ENCODE data around the gene CARD11.
"Not testable (repeated sequence)": the region's sequence is repeated elsewhere in the genome, so short reads cannot be mapped to it uniquely, and the experiment has no call there.

The CARD11 gene

DNA sequence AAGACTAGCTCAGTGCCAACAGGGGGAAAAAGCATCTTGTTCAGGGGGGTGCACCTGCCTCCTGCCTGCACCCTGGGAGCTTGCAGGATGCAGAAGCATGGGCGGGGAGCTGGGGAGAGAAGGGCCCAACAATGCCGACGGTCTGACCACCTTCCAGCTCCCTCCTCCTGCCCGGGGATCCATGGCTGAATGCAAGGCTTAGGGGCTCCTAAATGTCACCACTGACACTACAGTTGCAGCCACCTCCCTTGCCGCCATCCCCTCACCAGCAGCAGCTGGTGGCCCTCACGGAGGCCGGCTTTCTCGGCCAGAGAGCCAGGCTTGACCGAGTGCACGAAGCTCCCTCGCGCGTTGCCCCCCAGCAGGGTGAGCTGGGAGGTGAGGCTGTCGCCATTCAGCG lies 120.8 kb downstream of the CARD11 start:
- DNase-seq: no peak

DNA sequence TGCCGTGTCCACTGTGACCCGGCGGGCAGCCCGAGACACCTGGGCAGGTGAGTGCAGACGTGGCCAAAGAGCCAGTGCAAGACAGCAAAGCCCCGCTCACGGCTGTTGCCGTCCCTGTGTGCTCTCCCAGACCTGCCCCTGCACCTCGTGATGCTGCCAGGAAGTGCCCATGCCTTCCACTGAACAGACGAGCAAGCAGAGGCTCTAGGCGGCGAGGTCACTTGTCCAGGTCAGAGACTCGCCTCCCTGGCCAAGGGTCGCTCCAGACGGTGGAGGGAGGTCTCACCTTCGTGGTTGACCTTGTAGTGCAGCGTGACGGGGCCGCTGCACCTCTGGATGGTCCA lies 121.3 kb downstream of the CARD11 start:
- DNase-seq: no peak

DNA sequence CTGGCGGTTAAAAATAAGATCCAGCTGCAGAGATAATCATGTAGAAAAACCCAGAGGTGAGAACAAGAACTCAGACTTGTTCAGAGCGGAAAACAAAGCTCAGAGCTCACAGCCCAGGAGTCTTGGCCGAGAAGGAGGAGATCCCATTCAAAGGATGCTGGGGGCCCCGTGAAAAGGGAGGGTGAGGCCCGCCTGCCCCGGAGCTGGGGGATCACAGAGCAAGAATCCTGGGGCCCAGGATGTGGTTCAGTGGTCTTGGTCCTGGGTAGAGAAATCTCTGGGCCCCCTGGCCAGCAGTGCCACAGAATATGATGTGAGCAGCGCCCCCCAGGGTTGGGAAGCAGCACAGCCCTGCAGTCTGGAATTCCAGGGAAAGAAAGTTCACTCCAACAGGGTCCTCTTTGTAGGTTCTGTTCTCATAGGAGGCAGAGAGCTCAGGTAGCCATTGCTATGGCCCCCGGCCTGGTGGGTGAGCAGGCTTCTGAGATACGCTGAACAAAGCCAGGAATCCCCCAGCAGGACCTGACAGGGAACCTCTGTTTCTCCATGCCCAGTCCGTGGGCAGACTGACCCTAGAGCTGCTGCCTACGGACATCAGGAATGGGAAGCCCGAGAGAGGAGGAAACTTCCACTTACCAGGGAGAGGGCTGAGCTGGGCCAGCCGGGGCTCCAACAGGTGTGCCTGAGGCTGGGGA lies 121.9 kb downstream of the CARD11 start:
- no peak for DNase-seq

DNA sequence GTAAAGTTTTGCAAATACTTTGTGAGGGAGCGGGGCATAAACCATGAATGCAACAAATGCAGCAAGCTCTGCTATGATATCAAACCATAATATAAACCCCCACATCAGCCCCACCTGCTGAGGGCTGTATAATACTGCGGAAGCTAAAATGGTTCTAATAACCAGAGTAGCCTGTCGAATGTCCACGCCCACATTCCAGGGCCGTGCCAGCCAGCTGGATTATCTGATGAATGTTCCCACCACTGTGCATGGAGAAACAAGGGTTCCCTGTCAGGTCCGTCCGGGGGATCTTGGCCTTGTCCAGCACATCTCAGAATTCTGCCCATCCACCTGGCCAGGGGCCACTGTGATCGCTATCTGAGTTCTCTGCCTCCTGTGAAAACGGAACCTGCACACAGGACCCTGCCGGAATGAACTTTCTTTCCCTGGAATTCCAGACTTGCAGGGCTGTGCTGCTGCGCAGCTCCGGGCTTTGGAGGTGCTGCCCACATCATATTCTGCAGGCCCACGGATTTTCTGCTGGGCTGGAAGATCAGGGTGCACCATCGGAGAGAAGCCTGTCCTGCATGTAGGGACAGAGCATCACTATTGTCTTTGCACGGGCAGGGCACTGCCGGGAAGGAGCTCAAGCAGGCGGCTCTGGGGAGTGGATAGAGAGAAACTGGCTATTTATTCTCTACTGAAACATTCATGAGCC lies 122.6 kb downstream of the CARD11 start:
- DNase-seq: no peak

DNA sequence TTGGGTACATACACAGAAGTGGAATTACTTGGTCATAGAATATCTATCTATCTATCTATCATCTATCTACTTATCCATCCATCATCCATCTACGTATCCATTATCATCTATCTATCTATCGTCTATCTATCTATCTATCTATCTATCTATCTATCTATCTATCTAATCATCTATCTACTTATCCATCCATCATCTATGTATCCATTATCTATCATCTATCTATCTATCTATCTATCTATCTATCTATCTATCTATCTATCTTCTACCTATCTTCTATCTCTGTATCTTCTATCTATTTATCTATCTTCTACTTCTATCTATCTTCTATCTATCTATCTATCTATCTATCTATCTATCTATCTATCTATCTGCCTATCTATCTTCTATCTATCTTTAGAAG lies 123.2 kb downstream of the CARD11 start:
- not testable (repeated sequence) for DNase-seq

DNA sequence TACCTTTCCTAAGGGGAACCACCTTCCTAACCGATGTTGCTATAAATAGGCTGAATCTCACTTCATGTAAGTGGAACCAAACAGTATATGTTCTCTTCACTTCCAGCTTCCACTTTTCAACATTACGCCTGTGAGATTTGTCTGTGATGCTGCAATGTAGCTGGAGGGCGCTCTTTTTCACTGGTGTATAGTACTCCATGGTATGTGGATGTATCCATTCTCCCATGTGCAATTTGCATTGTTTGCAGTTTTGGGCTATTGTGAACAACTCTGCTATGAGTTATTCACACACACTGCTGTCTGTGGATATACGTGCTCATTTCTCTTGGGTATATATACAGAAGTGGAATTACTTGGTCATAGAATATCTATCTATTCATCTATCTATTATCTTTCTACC lies 123.6 kb downstream of the CARD11 start:
- DNase-seq: no peak

DNA sequence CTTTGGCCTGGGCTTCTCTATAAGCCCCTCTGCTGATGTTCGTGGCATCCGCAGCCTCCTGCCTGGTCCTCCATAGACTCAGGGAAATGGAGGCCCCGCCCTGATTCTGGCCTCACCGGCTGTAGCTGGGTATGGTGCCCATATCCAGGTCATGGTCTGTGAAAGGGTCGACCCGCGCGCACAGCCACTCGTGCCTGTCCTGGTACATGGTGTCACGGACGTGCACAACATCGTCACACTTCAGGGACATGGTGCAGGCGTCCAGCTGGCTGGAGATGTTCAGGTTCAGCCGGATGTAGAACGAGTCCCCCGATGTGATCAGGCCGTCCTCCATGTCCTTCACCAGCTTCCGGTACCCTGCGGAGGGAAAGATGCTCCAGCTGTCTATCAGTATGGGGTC lies 124.4 kb downstream of the CARD11 start:
- DNase-seq: no peak

DNA sequence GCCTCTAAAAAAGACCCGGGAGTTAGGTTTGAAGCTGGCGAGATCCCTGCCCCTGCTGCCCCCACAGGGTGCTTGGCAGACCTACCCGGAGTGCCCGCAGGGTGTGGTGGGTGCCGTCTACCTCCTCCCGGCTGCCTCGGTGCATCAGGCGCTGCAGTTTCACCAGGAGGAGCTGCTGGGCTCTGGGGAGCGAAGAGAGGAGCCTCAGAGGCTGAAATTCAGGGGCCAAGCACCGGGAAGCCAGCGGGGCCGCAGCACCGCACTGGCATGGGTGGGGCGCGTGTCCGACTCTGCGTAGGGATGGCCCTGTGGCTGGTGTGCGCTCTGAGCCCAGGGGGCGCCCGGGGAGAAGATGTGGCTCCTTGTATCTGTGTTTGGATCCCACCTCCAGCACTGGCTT lies 125.3 kb downstream of the CARD11 start:
- no peak for DNase-seq

DNA sequence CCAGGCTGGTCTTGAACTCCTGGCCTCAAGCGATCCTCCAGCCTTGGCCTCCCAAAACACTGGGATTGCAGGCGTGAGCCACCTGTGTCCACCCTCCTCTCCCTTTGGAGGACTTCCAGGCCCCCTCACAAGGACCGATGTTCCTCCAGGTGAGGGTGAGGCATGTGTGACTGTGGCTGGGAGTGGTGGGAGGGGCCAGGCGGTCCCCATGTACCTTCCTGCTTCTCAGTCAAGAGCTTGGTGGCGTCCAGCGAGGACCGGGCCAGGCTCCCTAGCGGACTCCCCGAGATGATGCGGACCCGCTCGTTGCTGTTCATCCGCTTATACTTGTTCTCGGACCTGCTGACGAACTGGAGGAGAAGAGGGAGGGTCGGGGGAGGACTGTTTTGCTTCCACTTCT lies 128.6 kb downstream of the CARD11 start:
- no peak for DNase-seq

DNA sequence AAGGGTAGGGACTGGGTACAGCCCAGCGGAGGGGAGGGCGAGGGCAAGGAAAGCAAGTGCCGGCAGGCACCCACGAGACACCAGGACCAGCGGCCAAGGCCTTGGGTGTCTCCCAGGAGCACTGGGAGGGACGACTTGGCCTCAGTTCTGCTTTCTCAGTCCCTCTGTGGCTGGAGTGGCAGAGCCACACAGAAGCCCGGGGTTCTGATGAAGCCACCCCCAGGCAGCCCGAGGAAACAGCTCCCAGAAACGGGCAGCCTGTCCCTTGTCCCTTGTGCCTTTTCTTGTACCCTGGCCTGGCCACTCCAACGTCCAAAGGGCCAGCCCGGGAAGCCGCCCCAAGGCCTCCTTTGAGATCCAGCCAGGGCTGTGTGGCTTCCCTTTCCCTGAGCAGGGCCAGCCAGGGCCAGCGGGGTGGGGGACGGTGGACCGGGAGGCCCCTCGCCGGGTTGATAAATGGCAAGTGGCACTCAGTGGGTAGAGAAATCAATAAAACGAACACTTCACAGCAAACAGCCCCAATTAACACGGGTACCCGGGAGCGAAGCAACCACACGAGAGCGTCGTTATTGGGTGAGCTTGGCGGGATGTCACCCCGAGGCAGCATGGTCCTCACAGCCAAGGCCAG lies 129.8 kb downstream of the CARD11 start:
- peak; percentile 28 for DNase-seq

DNA sequence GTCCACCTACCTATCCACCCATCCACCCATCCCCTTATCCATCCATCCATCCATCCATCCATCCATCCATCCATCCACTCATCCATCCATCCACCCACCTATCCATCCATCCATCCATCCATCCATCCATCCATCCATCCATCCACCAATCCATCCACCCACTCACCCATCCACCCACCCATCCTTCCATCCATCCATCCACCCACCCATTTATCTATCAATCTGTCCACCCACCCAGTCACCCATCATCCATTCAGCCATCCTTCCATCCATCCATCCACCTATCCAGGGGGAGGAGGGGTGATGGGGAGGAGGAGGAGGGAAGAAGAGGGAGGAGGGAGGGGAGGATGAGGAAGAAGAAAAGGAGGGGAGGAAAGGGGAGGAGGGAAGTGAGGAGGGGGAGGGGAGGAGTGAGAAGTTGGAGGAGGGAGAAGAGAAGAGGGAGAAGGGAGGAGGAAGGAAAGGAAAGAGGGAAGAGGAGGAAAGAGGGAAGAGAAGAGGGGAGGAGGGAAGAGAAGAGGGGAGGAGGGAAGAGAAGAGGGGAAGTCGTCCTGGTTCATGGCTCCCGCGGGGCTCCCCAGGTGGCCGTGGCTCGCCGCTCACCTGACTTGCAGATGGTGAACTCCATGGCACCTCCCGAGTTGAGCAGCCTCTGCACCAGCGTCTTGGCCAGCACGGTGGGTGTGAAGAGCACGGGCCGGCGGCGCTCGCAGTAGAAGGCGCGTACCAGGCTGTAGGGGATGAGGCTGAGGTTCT lies 130.8 kb downstream of the CARD11 start:
- no peak for DNase-seq

DNA sequence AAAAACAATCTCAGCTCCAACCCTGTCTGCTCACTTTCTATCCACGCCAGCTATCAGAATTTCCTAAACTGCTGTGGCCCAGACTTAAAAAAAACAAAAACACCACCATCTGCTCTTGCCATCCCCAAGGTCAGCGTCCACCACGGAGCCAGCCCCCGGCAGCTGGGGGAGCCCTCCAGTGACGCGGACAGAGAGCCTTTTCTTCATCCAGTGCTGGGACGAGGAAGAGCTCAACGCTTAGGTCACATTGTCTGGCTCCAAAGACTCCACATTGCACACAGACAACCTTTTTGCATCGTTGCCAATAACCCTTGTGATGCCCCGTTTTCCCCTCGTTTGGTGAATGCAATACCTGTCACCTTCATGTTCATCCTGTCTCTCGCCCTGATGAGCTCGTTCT lies 132.2 kb downstream of the CARD11 start:
- DNase-seq: no peak

DNA sequence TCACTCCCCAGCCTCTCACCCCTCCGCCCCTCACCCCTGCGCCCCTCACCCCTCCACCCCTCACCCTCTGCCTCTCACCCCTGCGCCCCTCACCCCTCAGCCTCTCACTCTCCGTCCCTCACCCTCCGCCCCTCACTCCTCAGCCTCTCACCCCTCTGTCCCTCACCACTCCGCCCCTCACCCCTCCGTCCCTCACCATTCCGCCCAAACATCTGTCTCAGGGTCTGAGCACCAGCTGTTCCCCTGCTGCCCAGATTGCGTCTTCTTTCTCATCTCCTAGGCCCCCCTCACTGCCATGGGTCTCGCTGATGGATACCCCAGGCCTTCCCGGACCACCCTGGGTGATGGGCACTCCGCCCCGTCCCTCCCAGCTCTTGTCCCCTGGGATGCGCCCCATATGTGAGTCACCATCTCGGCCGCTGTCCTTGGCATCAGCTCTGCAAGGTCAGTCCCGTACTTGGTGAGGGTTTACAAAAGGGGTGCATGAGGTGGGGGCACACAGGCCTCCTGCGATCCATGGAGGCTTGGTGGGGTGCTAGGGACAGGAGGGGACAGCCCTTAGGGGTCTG lies 134.1 kb downstream of the CARD11 start:
- DNase-seq: no peak

DNA sequence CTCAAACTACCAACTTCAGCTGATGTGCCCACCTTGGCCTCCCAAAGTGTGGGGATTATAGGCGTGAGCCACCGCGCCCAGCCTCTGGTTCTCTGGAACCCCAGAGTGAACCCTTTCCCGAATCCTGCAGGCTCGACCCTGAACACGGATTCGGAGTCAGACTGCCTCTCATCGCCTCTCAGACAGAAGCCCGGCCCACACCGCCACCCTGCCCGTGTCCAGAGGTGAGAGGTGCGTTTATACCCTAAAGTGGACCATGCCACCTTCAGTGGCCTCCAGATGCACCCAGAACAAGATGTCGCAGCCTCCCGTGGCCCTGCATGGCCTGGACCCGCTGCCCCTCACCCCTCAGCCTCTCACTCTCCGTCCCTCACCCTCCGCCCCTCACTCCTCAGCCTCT lies 134.6 kb downstream of the CARD11 start:
- DNase-seq: no peak

DNA sequence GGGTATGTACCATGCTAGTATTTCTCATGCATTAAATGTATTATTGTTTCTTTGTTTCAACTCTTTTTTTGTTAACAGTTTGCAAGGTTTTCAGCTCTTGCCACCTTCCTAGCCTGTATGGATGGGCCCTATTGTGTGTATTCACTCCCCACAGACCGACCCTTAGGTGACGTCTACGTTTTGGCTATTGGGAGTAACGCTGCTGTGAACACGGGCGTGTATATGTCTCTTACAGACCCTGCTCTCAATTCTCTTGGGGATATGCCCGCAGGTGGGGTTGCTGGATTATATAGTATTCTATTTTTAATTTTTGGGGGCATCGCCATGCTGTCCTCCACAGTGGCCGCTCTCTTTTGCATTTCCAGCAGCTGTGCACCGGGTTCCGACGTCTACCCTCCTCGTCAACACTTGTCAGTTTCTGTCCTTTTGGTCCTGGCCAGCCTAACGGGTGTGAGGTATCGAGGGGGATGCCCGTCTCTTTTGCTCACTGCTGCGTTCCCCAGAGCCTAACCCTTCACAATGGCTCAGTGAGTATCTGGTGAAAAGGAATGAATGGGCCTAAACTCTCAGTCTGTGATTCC lies 135.5 kb downstream of the CARD11 start:
- no peak for DNase-seq

DNA sequence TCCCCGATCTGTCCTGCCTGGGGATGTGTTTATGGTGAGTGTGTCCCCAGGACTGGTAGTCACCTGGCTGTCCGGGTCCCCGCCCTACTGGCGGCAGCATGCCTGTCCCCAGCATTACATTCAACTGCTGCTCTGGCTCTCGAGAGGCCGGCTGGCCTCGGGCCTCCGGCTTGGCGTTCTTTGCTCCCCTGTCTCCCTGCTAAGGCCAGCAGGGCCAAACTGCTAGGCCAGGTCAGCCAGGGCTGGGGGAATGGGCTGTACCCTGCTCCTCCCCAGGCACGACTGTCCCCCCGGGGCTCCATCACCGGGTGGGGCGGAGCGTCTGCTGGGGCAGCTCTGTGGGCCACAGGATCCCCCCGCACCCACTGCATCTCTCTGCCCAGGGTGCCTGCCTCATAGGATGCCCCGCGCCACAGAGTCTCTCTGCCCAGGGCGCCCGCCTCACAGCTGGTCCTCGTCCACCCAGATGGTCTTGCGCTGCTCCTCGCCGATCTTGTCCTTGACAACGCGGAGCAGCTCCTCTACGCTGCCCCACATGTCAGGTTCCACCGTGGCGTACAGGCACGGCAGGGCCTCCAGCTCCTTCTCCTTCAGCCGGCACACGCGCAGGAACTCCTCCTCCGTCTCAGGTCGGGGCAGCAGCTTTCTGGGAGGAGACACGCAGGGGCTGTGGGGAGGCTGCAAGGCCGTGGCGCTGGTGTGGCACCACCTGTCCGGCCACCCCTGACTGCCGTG lies 137.3 kb downstream of the CARD11 start:
- no peak for DNase-seq

DNA sequence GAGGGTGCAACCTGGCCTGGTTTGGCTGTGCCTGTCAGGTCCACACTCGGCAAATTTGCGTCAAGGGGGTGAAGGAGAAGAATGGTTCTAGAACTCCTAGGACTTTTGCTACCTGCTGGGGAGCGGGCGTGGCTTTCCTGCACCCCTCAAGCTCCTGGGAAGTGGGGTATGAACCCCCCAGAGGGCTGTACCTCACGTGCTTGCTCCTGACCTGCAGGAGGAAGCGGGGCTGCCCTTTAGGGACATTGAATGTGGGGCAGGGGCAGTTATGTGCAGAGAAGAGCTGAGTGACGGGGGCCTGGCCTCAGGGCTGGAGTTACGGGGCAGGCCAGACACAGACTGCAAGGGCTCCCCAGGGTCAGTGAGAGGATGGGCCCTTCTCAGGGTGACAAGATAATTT lies 138.2 kb downstream of the CARD11 start:
- no peak for DNase-seq

DNA sequence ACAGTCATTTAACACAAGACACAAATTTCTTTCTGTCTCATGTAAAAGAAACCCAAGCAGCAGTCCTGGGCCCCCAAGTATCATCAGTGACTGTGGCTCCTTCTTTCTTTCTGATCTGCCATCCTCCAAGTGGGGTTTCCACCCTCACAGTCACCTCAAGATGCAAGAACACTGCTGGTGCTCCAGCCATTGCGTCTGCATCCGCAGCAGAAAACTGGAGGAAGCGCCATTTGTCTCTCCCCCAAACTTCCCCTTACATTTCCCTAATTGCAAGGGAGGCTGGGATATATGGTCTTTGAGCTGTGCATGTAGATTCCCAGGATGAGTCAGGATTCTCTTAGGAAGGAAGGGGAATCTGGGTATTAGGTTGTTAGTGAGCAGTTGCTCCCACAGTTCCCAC lies 138.6 kb downstream of the CARD11 start:
- no peak for DNase-seq

DNA sequence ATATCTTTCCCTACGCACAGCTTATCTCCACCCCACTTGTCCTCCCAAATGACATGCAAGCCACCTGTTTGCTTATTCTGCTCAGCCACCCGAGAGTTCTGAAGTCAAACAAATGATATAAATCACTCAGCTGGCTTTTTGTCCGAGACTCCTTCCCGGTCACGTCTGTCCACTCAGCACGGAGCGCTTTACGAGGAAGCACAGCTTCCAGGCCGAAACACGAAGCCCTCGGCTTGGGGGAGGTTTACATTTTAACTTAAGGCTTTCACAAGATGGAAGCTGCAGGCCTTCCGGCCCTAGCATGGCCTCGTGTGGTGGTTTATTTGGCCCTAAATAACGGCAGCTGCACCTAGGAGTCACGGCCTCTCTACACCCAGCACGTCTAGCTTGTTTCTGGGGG lies 139.5 kb downstream of the CARD11 start:
- DNase-seq: no peak

DNA sequence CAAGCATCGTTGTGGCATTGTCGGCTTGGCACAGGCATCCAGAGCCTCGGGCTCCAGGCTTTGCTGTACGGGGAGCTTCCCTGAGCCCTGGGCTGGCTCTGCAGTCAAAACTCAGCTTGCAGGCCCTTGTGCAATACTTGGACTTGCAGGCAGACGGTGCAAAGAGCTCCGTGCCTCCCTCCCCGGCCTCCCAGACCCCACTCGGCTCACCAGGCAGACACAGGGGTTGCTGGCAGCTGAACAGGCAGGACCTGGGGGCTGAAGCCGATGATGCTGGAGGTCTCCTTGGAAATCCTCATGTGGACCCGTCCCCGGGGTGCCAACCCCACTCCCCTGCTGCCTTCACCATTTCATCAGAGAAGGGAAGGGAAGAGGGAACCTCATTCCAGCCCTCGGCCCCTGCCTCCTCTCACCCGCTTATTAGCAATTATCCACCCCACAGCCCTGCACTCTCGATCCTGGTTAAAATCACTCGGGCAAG lies 139.9 kb downstream of the CARD11 start:
- no peak for DNase-seq

DNA sequence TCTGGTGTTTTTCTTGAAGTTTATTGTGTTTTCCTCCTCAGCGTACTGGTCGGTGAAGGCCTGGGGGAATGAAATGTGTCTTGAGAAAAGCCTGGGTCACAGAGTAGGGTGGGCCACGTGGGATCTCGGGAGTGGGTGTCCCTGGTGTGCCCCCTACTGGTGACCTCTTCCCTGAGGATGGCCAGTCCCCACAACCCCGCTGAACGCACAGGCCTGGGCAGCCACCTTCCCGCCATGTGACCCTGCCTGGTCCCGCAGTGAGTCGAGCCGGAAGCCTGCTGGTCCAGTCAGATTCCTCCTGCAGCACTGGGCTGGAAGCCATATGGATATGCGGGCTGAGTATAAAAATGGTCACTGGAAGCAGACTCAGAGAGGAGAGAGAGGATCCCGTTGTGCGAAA lies 146.6 kb downstream of the CARD11 start:
- no peak for DNase-seq

DNA sequence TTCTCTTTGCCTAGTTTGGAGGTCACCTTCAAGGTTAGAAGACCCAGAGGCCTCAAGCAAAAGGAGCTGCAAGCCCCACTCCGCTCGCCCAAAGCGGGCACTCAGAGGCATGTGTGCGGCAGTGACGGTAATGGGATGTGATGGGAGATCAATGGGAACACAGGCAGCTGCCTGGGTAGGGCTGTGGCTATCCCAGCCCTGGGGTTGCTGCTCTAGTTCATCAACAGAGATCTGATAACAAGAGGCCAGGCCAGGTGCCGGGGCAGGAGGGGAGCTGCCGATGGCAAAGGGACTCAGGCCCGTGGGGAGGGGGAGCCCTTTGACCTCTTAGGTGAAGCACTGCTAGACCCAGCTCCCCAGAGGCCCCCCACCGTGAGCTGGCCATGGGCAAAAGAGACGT lies 147.5 kb downstream of the CARD11 start:
- no peak for DNase-seq
